ENCODE measurements around the gene RNF157. TPM values are rescaled to one million over a fixed set of nuclear protein-coding genes. Genes with fewer than 3 reads are reported as not detected.

Gene RNF157
- total and polyA plus RNA-seq, 9 of the 15 experiments (the other 6 are each of a cell fraction or from before 2014, with no cell fraction given) = 8.1 to 31.7 (median 20.8) TPM

GRCh38 chr17:76239538-76240274 lies 587 bp downstream of the RNF157 start (continued):
- TF ChIP-seq XRCC5 (IDR thresholded peaks at IDR 0.05; ENCODE audit: low read depth, low read length) (no peak), ZNF740 (CRISPR knock-in tag; IDR thresholded peaks at IDR 0.05) (peak; percentile 64), ZNF740 (tag; IDR thresholded peaks at IDR 0.05) (no peak), ZNF140 (CRISPR knock-in tag; IDR thresholded peaks at IDR 0.05) (no peak), ZNF699 (CRISPR knock-in tag; IDR thresholded peaks at IDR 0.05; ENCODE audit: insufficient replicate concordance) (no peak), BRD4 (IDR thresholded peaks at IDR 0.05) (peak; percentile 36; the same call in 1 of the 2 replicates), SMARCE1 (IDR thresholded peaks at IDR 0.05) (no peak), ZSCAN32 (CRISPR knock-in tag; IDR thresholded peaks at IDR 0.05) (no peak), CEBPB (tag; IDR thresholded peaks at IDR 0.05) (no peak), ZC3H4 (CRISPR knock-in tag; IDR thresholded peaks at IDR 0.05; ENCODE audit: borderline replicate concordance) (no peak), MLLT1 (IDR thresholded peaks at IDR 0.05) (no peak)
- TF ChIP-seq, protein P1, sequence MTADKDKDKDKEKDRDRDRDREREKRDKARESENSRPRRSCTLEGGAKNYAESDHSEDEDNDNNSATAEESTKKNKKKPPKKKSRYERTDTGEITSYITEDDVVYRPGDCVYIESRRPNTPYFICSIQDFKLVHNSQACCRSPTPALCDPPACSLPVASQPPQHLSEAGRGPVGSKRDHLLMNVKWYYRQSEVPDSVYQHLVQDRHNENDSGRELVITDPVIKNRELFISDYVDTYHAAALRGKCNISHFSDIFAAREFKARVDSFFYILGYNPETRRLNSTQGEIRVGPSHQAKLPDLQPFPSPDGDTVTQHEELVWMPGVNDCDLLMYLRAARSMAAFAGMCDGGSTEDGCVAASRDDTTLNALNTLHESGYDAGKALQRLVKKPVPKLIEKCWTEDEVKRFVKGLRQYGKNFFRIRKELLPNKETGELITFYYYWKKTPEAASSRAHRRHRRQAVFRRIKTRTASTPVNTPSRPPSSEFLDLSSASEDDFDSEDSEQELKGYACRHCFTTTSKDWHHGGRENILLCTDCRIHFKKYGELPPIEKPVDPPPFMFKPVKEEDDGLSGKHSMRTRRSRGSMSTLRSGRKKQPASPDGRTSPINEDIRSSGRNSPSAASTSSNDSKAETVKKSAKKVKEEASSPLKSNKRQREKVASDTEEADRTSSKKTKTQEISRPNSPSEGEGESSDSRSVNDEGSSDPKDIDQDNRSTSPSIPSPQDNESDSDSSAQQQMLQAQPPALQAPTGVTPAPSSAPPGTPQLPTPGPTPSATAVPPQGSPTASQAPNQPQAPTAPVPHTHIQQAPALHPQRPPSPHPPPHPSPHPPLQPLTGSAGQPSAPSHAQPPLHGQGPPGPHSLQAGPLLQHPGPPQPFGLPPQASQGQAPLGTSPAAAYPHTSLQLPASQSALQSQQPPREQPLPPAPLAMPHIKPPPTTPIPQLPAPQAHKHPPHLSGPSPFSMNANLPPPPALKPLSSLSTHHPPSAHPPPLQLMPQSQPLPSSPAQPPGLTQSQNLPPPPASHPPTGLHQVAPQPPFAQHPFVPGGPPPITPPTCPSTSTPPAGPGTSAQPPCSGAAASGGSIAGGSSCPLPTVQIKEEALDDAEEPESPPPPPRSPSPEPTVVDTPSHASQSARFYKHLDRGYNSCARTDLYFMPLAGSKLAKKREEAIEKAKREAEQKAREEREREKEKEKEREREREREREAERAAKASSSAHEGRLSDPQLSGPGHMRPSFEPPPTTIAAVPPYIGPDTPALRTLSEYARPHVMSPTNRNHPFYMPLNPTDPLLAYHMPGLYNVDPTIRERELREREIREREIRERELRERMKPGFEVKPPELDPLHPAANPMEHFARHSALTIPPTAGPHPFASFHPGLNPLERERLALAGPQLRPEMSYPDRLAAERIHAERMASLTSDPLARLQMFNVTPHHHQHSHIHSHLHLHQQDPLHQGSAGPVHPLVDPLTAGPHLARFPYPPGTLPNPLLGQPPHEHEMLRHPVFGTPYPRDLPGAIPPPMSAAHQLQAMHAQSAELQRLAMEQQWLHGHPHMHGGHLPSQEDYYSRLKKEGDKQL (CRISPR knock-in tag; IDR thresholded peaks at IDR 0.05; ENCODE audit: borderline replicate concordance) = 0 out of 2 replicates have a peak, but pooled peaks have one; percentile 63
- TF ChIP-seq, protein P2, sequence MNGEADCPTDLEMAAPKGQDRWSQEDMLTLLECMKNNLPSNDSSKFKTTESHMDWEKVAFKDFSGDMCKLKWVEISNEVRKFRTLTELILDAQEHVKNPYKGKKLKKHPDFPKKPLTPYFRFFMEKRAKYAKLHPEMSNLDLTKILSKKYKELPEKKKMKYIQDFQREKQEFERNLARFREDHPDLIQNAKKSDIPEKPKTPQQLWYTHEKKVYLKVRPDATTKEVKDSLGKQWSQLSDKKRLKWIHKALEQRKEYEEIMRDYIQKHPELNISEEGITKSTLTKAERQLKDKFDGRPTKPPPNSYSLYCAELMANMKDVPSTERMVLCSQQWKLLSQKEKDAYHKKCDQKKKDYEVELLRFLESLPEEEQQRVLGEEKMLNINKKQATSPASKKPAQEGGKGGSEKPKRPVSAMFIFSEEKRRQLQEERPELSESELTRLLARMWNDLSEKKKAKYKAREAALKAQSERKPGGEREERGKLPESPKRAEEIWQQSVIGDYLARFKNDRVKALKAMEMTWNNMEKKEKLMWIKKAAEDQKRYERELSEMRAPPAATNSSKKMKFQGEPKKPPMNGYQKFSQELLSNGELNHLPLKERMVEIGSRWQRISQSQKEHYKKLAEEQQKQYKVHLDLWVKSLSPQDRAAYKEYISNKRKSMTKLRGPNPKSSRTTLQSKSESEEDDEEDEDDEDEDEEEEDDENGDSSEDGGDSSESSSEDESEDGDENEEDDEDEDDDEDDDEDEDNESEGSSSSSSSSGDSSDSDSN (IDR thresholded peaks at IDR 0.05; ENCODE audit: borderline replicate concordance in 1 of 2, low read depth in 2 of 2, low read length in 2 of 2) = peak; percentile 81 to 84; a peak in 3 of 4 replicates
- TF ChIP-seq, protein P3, sequence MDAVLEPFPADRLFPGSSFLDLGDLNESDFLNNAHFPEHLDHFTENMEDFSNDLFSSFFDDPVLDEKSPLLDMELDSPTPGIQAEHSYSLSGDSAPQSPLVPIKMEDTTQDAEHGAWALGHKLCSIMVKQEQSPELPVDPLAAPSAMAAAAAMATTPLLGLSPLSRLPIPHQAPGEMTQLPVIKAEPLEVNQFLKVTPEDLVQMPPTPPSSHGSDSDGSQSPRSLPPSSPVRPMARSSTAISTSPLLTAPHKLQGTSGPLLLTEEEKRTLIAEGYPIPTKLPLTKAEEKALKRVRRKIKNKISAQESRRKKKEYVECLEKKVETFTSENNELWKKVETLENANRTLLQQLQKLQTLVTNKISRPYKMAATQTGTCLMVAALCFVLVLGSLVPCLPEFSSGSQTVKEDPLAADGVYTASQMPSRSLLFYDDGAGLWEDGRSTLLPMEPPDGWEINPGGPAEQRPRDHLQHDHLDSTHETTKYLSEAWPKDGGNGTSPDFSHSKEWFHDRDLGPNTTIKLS (IDR thresholded peaks at IDR 0.05; ENCODE audit: borderline replicate concordance, low read depth) = peak; percentile 27; the same call in 1 of the 2 replicates
